Activated naive CD8-positive, alpha-beta T cell (primary cell): Measurements from ENCODE around the gene SLC25A25.

Experiments used
- H3K27ac Mint-ChIP-seq: one replicate; pipeline ENCODE4 v1.8.0; 2021; ENCODE audit warnings: mixed read lengths
- H3K27me3 Mint-ChIP-seq: one replicate; pipeline ENCODE4 v1.8.0; 2021; ENCODE audit warnings: mixed read lengths
- H3K36me3 Mint-ChIP-seq: one replicate; pipeline ENCODE4 v1.8.0; 2021; ENCODE audit warnings: mixed read lengths
- H3K4me1 Mint-ChIP-seq: one replicate; pipeline ENCODE4 v1.8.0; 2021; ENCODE audit warnings: low read depth, mixed read lengths
- H3K4me3 Mint-ChIP-seq: one replicate; pipeline ENCODE4 v1.8.0; 2021; ENCODE audit warnings: mild to moderate bottlenecking, mixed read lengths
- H3K9me3 Mint-ChIP-seq: one replicate; pipeline ENCODE4 v1.8.0; 2021; ENCODE audit warnings: low read depth, mixed read lengths

Gene SLC25A25

GRCh38 chr9:128094166-128094949 lies 26.3 kb downstream of the SLC25A25 start:
- no peaks in the 10 kb centered on the region for H3K27me3 Mint-ChIP-seq
- peak overlapping the region; percentile 96 for H3K27ac Mint-ChIP-seq
- peak overlapping the region; percentile 82 for H3K4me3 Mint-ChIP-seq
- no peaks in the 10 kb centered on the region for H3K36me3 Mint-ChIP-seq
- no peaks in the 10 kb centered on the region for H3K9me3 Mint-ChIP-seq
- H3K4me1 Mint-ChIP-seq = peaks cover 83% of the 10 kb centered on the region

- Mint-ChIP-seq H3K36me3 (no peaks in the 10 kb centered on the region), H3K9me3 (no peaks in the 10 kb centered on the region), H3K4me1 (peaks cover 80% of the 10 kb centered on the region), H3K27me3 (no peaks in the 10 kb centered on the region), H3K27ac (peak overlapping the region; percentile 96), H3K4me3 (peak overlapping the region; percentile 82)
Observed at GRCh38 chr9:128094950-128095544, 27.0 kb downstream of the SLC25A25 start.

GRCh38 chr9:128096616-128097536 lies 28.8 kb downstream of the SLC25A25 start:
- H3K9me3 Mint-ChIP-seq = no peaks in the 10 kb centered on the region
- H3K27ac Mint-ChIP-seq = peak overlapping the region; percentile 28
- H3K4me3 Mint-ChIP-seq = no peak overlapping the region
- H3K36me3 Mint-ChIP-seq = peaks cover 2% of the 10 kb centered on the region
- H3K27me3 Mint-ChIP-seq = no peaks in the 10 kb centered on the region
- peaks cover 71% of the 10 kb centered on the region for H3K4me1 Mint-ChIP-seq

- H3K9me3 Mint-ChIP-seq = no peaks in the 10 kb centered on the region
- H3K27me3 Mint-ChIP-seq = no peaks in the 10 kb centered on the region
- H3K36me3 Mint-ChIP-seq = peaks cover 2% of the 10 kb centered on the region
- peaks cover 66% of the 10 kb centered on the region for H3K4me1 Mint-ChIP-seq
- H3K4me3 Mint-ChIP-seq = peak overlapping the region; percentile 66
- H3K27ac Mint-ChIP-seq = peak overlapping the region; percentile 82
Observed at GRCh38 chr9:128097543-128098296, 29.7 kb downstream of the SLC25A25 start.

GRCh38 chr9:128098297-128099230 lies 30.5 kb downstream of the SLC25A25 start:
- no peaks in the 10 kb centered on the region for H3K9me3 Mint-ChIP-seq
- H3K36me3 Mint-ChIP-seq = peaks cover 2% of the 10 kb centered on the region
- H3K4me3 Mint-ChIP-seq = peak overlapping the region; percentile 66
- H3K27ac Mint-ChIP-seq = peak overlapping the region; percentile 82
- no peaks in the 10 kb centered on the region for H3K27me3 Mint-ChIP-seq
- peaks cover 65% of the 10 kb centered on the region for H3K4me1 Mint-ChIP-seq

GRCh38 chr9:128099231-128099931 lies 31.3 kb downstream of the SLC25A25 start:
- Mint-ChIP-seq H3K27me3 (no peaks in the 10 kb centered on the region), H3K4me1 (peaks cover 66% of the 10 kb centered on the region), H3K36me3 (peaks cover 2% of the 10 kb centered on the region), H3K27ac (peak overlapping the region; percentile 41), H3K9me3 (no peaks in the 10 kb centered on the region), H3K4me3 (peak overlapping the region; percentile 66)

- H3K27ac Mint-ChIP-seq = peak overlapping the region; percentile 10
Observed at GRCh38 chr9:128099932-128100491, 32.0 kb downstream of the SLC25A25 start.

GRCh38 chr9:128100581-128100980 lies 32.5 kb downstream of the SLC25A25 start:
- no peaks in the 10 kb centered on the region for H3K9me3 Mint-ChIP-seq
- H3K36me3 Mint-ChIP-seq = peaks cover 2% of the 10 kb centered on the region
- H3K4me3 Mint-ChIP-seq = no peak overlapping the region
- H3K27ac Mint-ChIP-seq = peak overlapping the region; percentile 16
- no peaks in the 10 kb centered on the region for H3K27me3 Mint-ChIP-seq
- H3K4me1 Mint-ChIP-seq = peaks cover 56% of the 10 kb centered on the region

More at GRCh38 chr9:128099932-128100491, 32.0 kb downstream of the SLC25A25 start:
- peaks cover 2% of the 10 kb centered on the region for H3K36me3 Mint-ChIP-seq
- H3K27me3 Mint-ChIP-seq = no peaks in the 10 kb centered on the region
- H3K4me3 Mint-ChIP-seq = peak overlapping the region; percentile 23
- H3K9me3 Mint-ChIP-seq = no peaks in the 10 kb centered on the region
- H3K4me1 Mint-ChIP-seq = peaks cover 62% of the 10 kb centered on the region

GRCh38 chr9:128101231-128101661 lies 33.2 kb downstream of the SLC25A25 start:
- Mint-ChIP-seq H3K27ac (peak overlapping the region; percentile 16), H3K27me3 (no peaks in the 10 kb centered on the region), H3K36me3 (peaks cover 2% of the 10 kb centered on the region), H3K4me3 (no peak overlapping the region), H3K9me3 (no peaks in the 10 kb centered on the region), H3K4me1 (peaks cover 58% of the 10 kb centered on the region)

- no peak overlapping the region for H3K4me3 Mint-ChIP-seq
- H3K27me3 Mint-ChIP-seq = no peaks in the 10 kb centered on the region
- H3K36me3 Mint-ChIP-seq = peaks cover 2% of the 10 kb centered on the region
- H3K4me1 Mint-ChIP-seq = peaks cover 58% of the 10 kb centered on the region
- no peak overlapping the region for H3K27ac Mint-ChIP-seq
- no peaks in the 10 kb centered on the region for H3K9me3 Mint-ChIP-seq
Observed at GRCh38 chr9:128101690-128102089, 33.7 kb downstream of the SLC25A25 start.

GRCh38 chr9:128102196-128102595 lies 34.2 kb downstream of the SLC25A25 start:
- Mint-ChIP-seq H3K27ac (no peak overlapping the region), H3K9me3 (no peaks in the 10 kb centered on the region), H3K4me1 (peaks cover 54% of the 10 kb centered on the region), H3K36me3 (peaks cover 2% of the 10 kb centered on the region), H3K27me3 (no peaks in the 10 kb centered on the region), H3K4me3 (no peak overlapping the region)

- Mint-ChIP-seq H3K27me3 (no peaks in the 10 kb centered on the region), H3K27ac (peak overlapping the region; percentile 72), H3K9me3 (no peaks in the 10 kb centered on the region), H3K36me3 (peaks cover 2% of the 10 kb centered on the region), H3K4me3 (peak overlapping the region; percentile 60), H3K4me1 (peaks cover 48% of the 10 kb centered on the region)
Observed at GRCh38 chr9:128102861-128103588, 35.0 kb downstream of the SLC25A25 start.
